Esophagus muscularis mucosa (tissue), 4 donors: ENCODE data around the gene NCKAP1. TPM values are rescaled to one million over a fixed set of nuclear protein-coding genes. Genes with fewer than 3 reads are reported as not detected.

Experiments
- DNase-seq: peaks from one replicate; pipeline ENCODE4 v3.0.0-alpha.2; 2017; ENCODE audit errors: extremely low spot score
- H3K27ac ChIP-seq, 4 donors: fragments of 200-600 bp; sonication (generic); replicated peaks in 1 of 4; 1 replicate in 3 of 4; 2 replicates in 1 of 4; pipeline ENCODE4 v1.5.1; 2016 to 2019; ENCODE audit warnings: mild to moderate bottlenecking in 1 of 4
- H3K27me3 ChIP-seq, 4 donors: fragments of 200-600 bp; sonication (generic); one replicate each; pipeline versions ENCODE4 v1.5.1 to v1.6.0; 2016 to 2019
- H3K36me3 ChIP-seq, 4 donors: fragments of 200-600 bp; sonication (generic); one replicate each; pipeline ENCODE4 v1.5.1; 2016 to 2019
- H3K4me1 ChIP-seq, 4 donors: fragments of 200-600 bp; sonication (generic); one replicate each; pipeline ENCODE4 v1.5.1; 2016 to 2019
- H3K4me3 ChIP-seq, 4 donors: fragments of 200-600 bp; sonication (generic); 1 replicate in 2 of 4; 2 replicates in 2 of 4; pipeline ENCODE4 v1.5.1; 2016 to 2019; ENCODE audit warnings: mild to moderate bottlenecking in 4 of 4, moderate library complexity in 1 of 4
- H3K9me3 ChIP-seq, 4 donors: fragments of 200-600 bp; sonication (generic); 1 replicate in 3 of 4; 2 replicates in 1 of 4; pipeline ENCODE4 v1.5.1; 2016 to 2019
- CTCF ChIP-seq, 3 experiments: fragments of 200-600 bp in 2 of 3; fragments of 450-650 bp in 1 of 3; sonication (generic) in 2 of 3; IDR thresholded peaks; one replicate each; pipeline ENCODE4 v1.5.1; 2017 to 2019; ENCODE audit warnings: antibody characterized with exemption in 3 of 3, mild to moderate bottlenecking in 2 of 3, moderate library complexity in 1 of 3
- EP300 ChIP-seq: sonication (generic); formaldehyde crosslinking; IDR thresholded peaks from one replicate; pipeline ENCODE4 v1.6.1; 2017; ENCODE audit warnings: antibody characterized with exemption
- POLR2A ChIP-seq: fragments of 450-650 bp; IDR thresholded peaks from one replicate; pipeline ENCODE4 v1.6.1; 2017; ENCODE audit warnings: antibody characterized with exemption, moderate library complexity, mild to moderate bottlenecking, low read depth
- POLR2AphosphoS5 ChIP-seq, 2 donors: sonication (generic); formaldehyde crosslinking; IDR thresholded peaks; one replicate each; pipeline ENCODE4 v1.6.1; 2017; ENCODE audit warnings: antibody characterized with exemption in 2 of 2
- WGBS: methylation state at CpG from one replicate; pipeline ENCODE4 v1.1.5; 2018; 5-methylcytosine and 5-hydroxymethylcytosine counted together
- intact Hi-C: fragments of 100-400 bp; cut with DNase I; formaldehyde crosslinking; loops from one replicate; pipeline ENCODE4 v1.15.1; 2023
- total RNA-seq, 4 donors: library from RNA; depleted of rRNA; stranded (reverse); fragments of >200 nt; gene quantifications; one replicate each; pipeline versions ENCODE4 v1.1.0 to v1.2.1, GENCODE V29; 2016

NCKAP1 gene
- total RNA-seq, 4 donors from 2014 or later, result 210 to 288 (median 249) TPM

- no peaks in the 10 kb centered on the region for H3K27me3 ChIP-seq
- 82% methylated on average over 2 of the region's 2 CpGs for WGBS
Measured at GRCh38 chr2:183014005-183014404, 24.3 kb downstream of the NCKAP1 start.

GRCh38 chr2:183011743-183012142, 26.5 kb downstream of the NCKAP1 start:
- Histone ChIP-seq H3K27me3 (no peaks in the 10 kb centered on the region), H3K27ac (no peak overlapping the region), H3K36me3 (no peaks in the 10 kb centered on the region), H3K4me3 (no peak overlapping the region), H3K9me3 (no peaks in the 10 kb centered on the region), H3K4me1 (peaks cover 60 to 81% (median 75%) of the 10 kb centered on the region in 4 donors)
- no peak for TF ChIP-seq POLR2A
- TF ChIP-seq EP300, result no peak
- no peak for TF ChIP-seq CTCF (IDR thresholded peaks at IDR 0.05)
- no peak for TF ChIP-seq POLR2AphosphoS5 (IDR thresholded peaks at IDR 0.05)
- DNase-seq, result no peak
- 91% methylated on average over 2 of the region's 2 CpGs for WGBS
- intact Hi-C loops, result no loop called here

More at GRCh38 chr2:183014005-183014404, 24.3 kb downstream of the NCKAP1 start:
- H3K27ac ChIP-seq, result no peak overlapping the region
- H3K4me1 ChIP-seq, result peaks cover 69 to 96% (median 91%) of the 10 kb centered on the region in 4 donors
- H3K4me3 ChIP-seq, result no peak overlapping the region
- no peaks in the 10 kb centered on the region for H3K9me3 ChIP-seq
- intact Hi-C loops, result no loop called here
- TF ChIP-seq CTCF (IDR thresholded peaks at IDR 0.05) (no peak), EP300 (no peak), POLR2AphosphoS5 (IDR thresholded peaks at IDR 0.05) (no peak), POLR2A (no peak)
- DNase-seq, result no peak
- no peaks in the 10 kb centered on the region for H3K36me3 ChIP-seq

- Histone ChIP-seq H3K9me3 (no peaks in the 10 kb centered on the region), H3K36me3 (no peaks in the 10 kb centered on the region), H3K27me3 (no peaks in the 10 kb centered on the region), H3K4me1 (peaks cover 51 to 75% (median 59%) of the 10 kb centered on the region in 4 donors), H3K4me3 (no peak overlapping the region), H3K27ac (no peak overlapping the region)
- no peak for TF ChIP-seq CTCF (IDR thresholded peaks at IDR 0.05)
- no peak for TF ChIP-seq EP300
- no peak for TF ChIP-seq POLR2A
- no peak for TF ChIP-seq POLR2AphosphoS5 (IDR thresholded peaks at IDR 0.05)
- 60% methylated on average over 5 of the region's 5 CpGs for WGBS
- no peak for DNase-seq
- intact Hi-C loops, result no loop called here
Measured at GRCh38 chr2:183010112-183010511, 28.1 kb downstream of the NCKAP1 start.

GRCh38 chr2:183009249-183009899, 28.9 kb downstream of the NCKAP1 start:
- Histone ChIP-seq H3K27ac (no peak overlapping the region), H3K27me3 (no peaks in the 10 kb centered on the region), H3K4me3 (no peak overlapping the region), H3K36me3 (no peaks in the 10 kb centered on the region), H3K4me1 (peaks cover 51 to 67% (median 55%) of the 10 kb centered on the region in 4 donors), H3K9me3 (no peaks in the 10 kb centered on the region)
- no peak for DNase-seq
- TF ChIP-seq EP300, result no peak
- TF ChIP-seq CTCF (IDR thresholded peaks at IDR 0.05), result no peak
- TF ChIP-seq POLR2AphosphoS5 (IDR thresholded peaks at IDR 0.05), result no peak
- TF ChIP-seq POLR2A, result no peak
- intact Hi-C loops, result no loop called here
- 92% methylated on average over 3 of the region's 3 CpGs for WGBS

GRCh38 chr2:183001948-183002347, 36.3 kb downstream of the NCKAP1 start:
- TF ChIP-seq POLR2AphosphoS5 (IDR thresholded peaks at IDR 0.05), result no peak
- no peak for TF ChIP-seq POLR2A
- TF ChIP-seq EP300, result no peak
- no peak for TF ChIP-seq CTCF (IDR thresholded peaks at IDR 0.05)
- whole genome bisulfite sequencing, result 86% methylated on average over 2 of the region's 2 CpGs
- H3K4me3 ChIP-seq, result no peak overlapping the region
- H3K9me3 ChIP-seq, result no peaks in the 10 kb centered on the region
- intact Hi-C loops, result no loop called here
- peaks cover 7 to 42% (median 22%) of the 10 kb centered on the region in 4 donors for H3K36me3 ChIP-seq
- peaks cover 7 to 17% (median 14%) of the 10 kb centered on the region in 4 donors for H3K4me1 ChIP-seq
- no peak for DNase-seq
- H3K27me3 ChIP-seq, result no peaks in the 10 kb centered on the region
- no peak overlapping the region for H3K27ac ChIP-seq
